Activated CD8-positive, alpha-beta memory T cell treated with anti-CD3 and anti-CD28 coated beads, Interleukin-2, amount 10 ng/mL, durations not matched to agents 7 days and 5 days (primary cell): Measurements from ENCODE around the gene ASCL3. TPM values are rescaled to one million over a fixed set of nuclear protein-coding genes. Genes with fewer than 3 reads are reported as not detected.
A peak's percentile ranks its signal among the peaks of the same experiment; 100 is the strongest.

Experiments
- ATAC-seq: fragments of 150-1000 bp; cut with Tn5 transposase; one replicate; pipeline ENCODE4 v1.10.0; 2021; ENCODE audit warnings: moderate library complexity
- CTCF ChIA-PET: fragments of 350-600 bp; sonication (Branson Sonifier 250); formaldehyde crosslinking; loops from one replicate; lab custom pipeline; 2021; ENCODE audit warnings: antibody characterized with exemption; lab: Charles Lee
- DNase-seq: peaks from one replicate; pipeline ENCODE4 v3.0.0-alpha.2; 2020
- H3K27ac Mint-ChIP-seq: one replicate; pipeline ENCODE4 v1.8.0; 2021; ENCODE audit warnings: mild to moderate bottlenecking, mixed read lengths
- H3K27me3 Mint-ChIP-seq: one replicate; pipeline ENCODE4 v1.8.0; 2021; ENCODE audit warnings: mixed read lengths
- H3K36me3 Mint-ChIP-seq: one replicate; pipeline ENCODE4 v1.8.0; 2021; ENCODE audit warnings: mild to moderate bottlenecking, mixed read lengths
- H3K4me1 Mint-ChIP-seq: one replicate; pipeline ENCODE4 v1.8.0; 2021; ENCODE audit warnings: mixed read lengths
- H3K4me3 Mint-ChIP-seq: one replicate; pipeline ENCODE4 v1.8.0; 2021; ENCODE audit warnings: mild to moderate bottlenecking, moderate library complexity, mixed read lengths
- H3K9me3 Mint-ChIP-seq: one replicate; pipeline ENCODE4 v1.8.0; 2022; ENCODE audit warnings: low read depth, mixed read lengths
- total RNA-seq, 2 experiments: library from RNA; stranded (reverse); gene quantifications; one replicate each; pipeline ENCODE4 v1.2.3, GENCODE V29; 2021

ASCL3 gene
- total RNA-seq, 2 experiments from 2014 or later, result not detected

GRCh38 chr11:8964324-8965320 is 21.8 kb upstream of the ASCL3 start, which contains the start of gene TMEM9B:
Gene TMEM9B (minus strand): TSS chr11:8964442. CDS start chr11:8964313, 129 bp downstream.
- CTCF ChIA-PET, result interaction anchor here (0.9 to 2.4 kb wide), 10 partner anchors 23 to 977 kb away, joined by 3 to 19 read pairs (median 4); partner anchors contain the start of gene EIF3F
- Mint-ChIP-seq H3K4me1 (peaks cover 32% of the 10 kb centered on the region), H3K9me3 (no peaks in the 10 kb centered on the region), H3K27me3 (no peaks in the 10 kb centered on the region), H3K4me3 (peak within 1 kb of the TSS; percentile 98), H3K36me3 (peaks cover 4% of the 10 kb centered on the region), H3K27ac (peak within 1 kb of the TSS; percentile 97)
- peak; percentile 92 for DNase-seq
- ATAC-seq, result peak; percentile 89

GRCh38 chr11:8963569-8964323 is 20.9 kb upstream of the ASCL3 start:
- CTCF ChIA-PET, result interaction anchor here (0.6 to 2.4 kb wide), 11 partner anchors 24 to 977 kb away, joined by 3 to 19 read pairs (median 4); partner anchors contain the start of gene EIF3F
- peak; percentile 82 for ATAC-seq
- Mint-ChIP-seq H3K4me3 (peak overlapping the region; percentile 98), H3K27me3 (no peaks in the 10 kb centered on the region), H3K9me3 (no peaks in the 10 kb centered on the region), H3K4me1 (peaks cover 40% of the 10 kb centered on the region), H3K36me3 (peaks cover 6% of the 10 kb centered on the region), H3K27ac (peak overlapping the region; percentile 97)
- peak; percentile 90 for DNase-seq

GRCh38 chr11:8962841-8963240 is 20.0 kb upstream of the ASCL3 start:
- H3K27me3 Mint-ChIP-seq, result no peaks in the 10 kb centered on the region
- H3K36me3 Mint-ChIP-seq, result peaks cover 6% of the 10 kb centered on the region
- H3K4me1 Mint-ChIP-seq, result peaks cover 40% of the 10 kb centered on the region
- H3K9me3 Mint-ChIP-seq, result no peaks in the 10 kb centered on the region
- ATAC-seq, result no peak
- CTCF ChIA-PET, result interaction anchor here (1.5 to 2.4 kb wide), 3 partner anchors 48 to 274 kb away, joined by 4 to 19 read pairs (median 8); no protein-coding TSS in a partner anchor
- no peak for DNase-seq
- H3K4me3 Mint-ChIP-seq, result peak overlapping the region; percentile 98
- peak overlapping the region; percentile 56 for H3K27ac Mint-ChIP-seq

- DNase-seq (no peak), ATAC-seq (no peak)
- Mint-ChIP-seq H3K36me3 (peaks cover 14% of the 10 kb centered on the region), H3K9me3 (no peaks in the 10 kb centered on the region), H3K4me1 (peaks cover 52% of the 10 kb centered on the region), H3K4me3 (no peak overlapping the region), H3K27ac (peak overlapping the region; percentile 44), H3K27me3 (no peaks in the 10 kb centered on the region)
- CTCF ChIA-PET, result interaction anchor here (0.6 to 7.2 kb wide), 3 partner anchors 48 to 493 kb away, joined by 3 to 107 read pairs (median 11); partner anchors contain the start of gene AKIP1
Measured at GRCh38 chr11:8961401-8961800, 18.6 kb upstream of the ASCL3 start.

GRCh38 chr11:8959546-8960166 is 16.8 kb upstream of the ASCL3 start:
- Mint-ChIP-seq H3K27ac (no peak overlapping the region), H3K36me3 (peaks cover 26% of the 10 kb centered on the region), H3K4me3 (no peak overlapping the region), H3K27me3 (no peaks in the 10 kb centered on the region), H3K4me1 (peaks cover 46% of the 10 kb centered on the region), H3K9me3 (no peaks in the 10 kb centered on the region)
- DNase-seq (peak; percentile 57), ATAC-seq (peak; percentile 13)
- CTCF ChIA-PET, result interaction anchor here (0.7 to 7.2 kb wide), 27 partner anchors 9 to 427 kb away, joined by 3 to 107 read pairs (median 5); partner anchors contain the start of genes AKIP1, NRIP3, RPL27A and TRIM66

- peak; percentile 48 for DNase-seq
- Mint-ChIP-seq H3K9me3 (no peaks in the 10 kb centered on the region), H3K4me3 (no peak overlapping the region), H3K27ac (no peak overlapping the region), H3K4me1 (peaks cover 35% of the 10 kb centered on the region), H3K27me3 (no peaks in the 10 kb centered on the region), H3K36me3 (peaks cover 41% of the 10 kb centered on the region)
- ATAC-seq, result peak; percentile 47
- CTCF ChIA-PET, result interaction anchor here (0.9 to 7.2 kb wide), 2 partner anchors 9 to 43 kb away, joined by 3 to 107 read pairs; partner anchors contain the start of gene AKIP1
Measured at GRCh38 chr11:8956860-8957259, 14.0 kb upstream of the ASCL3 start.

GRCh38 chr11:8948886-8949285 is 6.1 kb upstream of the ASCL3 start:
- H3K27ac Mint-ChIP-seq, result no peak overlapping the region
- CTCF ChIA-PET, result interaction anchor here (1.3 to 3.0 kb wide), 3 partner anchors 11 to 189 kb away, joined by 4 to 11 read pairs (median 5); no protein-coding TSS in a partner anchor
- H3K4me1 Mint-ChIP-seq, result peaks cover 4% of the 10 kb centered on the region
- H3K9me3 Mint-ChIP-seq, result no peaks in the 10 kb centered on the region
- H3K27me3 Mint-ChIP-seq, result peaks cover 6% of the 10 kb centered on the region
- peaks cover 38% of the 10 kb centered on the region for H3K36me3 Mint-ChIP-seq
- no peak for ATAC-seq
- DNase-seq, result no peak
- H3K4me3 Mint-ChIP-seq, result no peak overlapping the region

- ATAC-seq, result no peak
- peaks cover 17% of the 10 kb centered on the region for H3K27me3 Mint-ChIP-seq
- H3K4me1 Mint-ChIP-seq, result peaks cover 4% of the 10 kb centered on the region
- peaks cover 28% of the 10 kb centered on the region for H3K36me3 Mint-ChIP-seq
- no peak overlapping the region for H3K4me3 Mint-ChIP-seq
- CTCF ChIA-PET, result interaction anchor here (1.2 to 3.0 kb wide), 3 partner anchors 12 to 32 kb away, joined by 3 to 11 read pairs (median 4); no protein-coding TSS in a partner anchor
- no peaks in the 10 kb centered on the region for H3K9me3 Mint-ChIP-seq
- H3K27ac Mint-ChIP-seq, result no peak overlapping the region
- no peak for DNase-seq
Measured at GRCh38 chr11:8947230-8947943, 4.6 kb upstream of the ASCL3 start.

- no peak for DNase-seq
- peaks cover 3% of the 10 kb centered on the region for H3K36me3 Mint-ChIP-seq
- H3K9me3 Mint-ChIP-seq, result no peaks in the 10 kb centered on the region
- H3K27me3 Mint-ChIP-seq, result peaks cover 40% of the 10 kb centered on the region
- CTCF ChIA-PET, result no interaction called here
- H3K4me3 Mint-ChIP-seq, result no peak overlapping the region
- no peak for ATAC-seq
- H3K27ac Mint-ChIP-seq, result no peak overlapping the region
- H3K4me1 Mint-ChIP-seq, result peaks cover 7% of the 10 kb centered on the region
Measured at GRCh38 chr11:8941341-8942103, 1.3 kb downstream of the ASCL3 start.

- no peaks in the 10 kb centered on the region for H3K36me3 Mint-ChIP-seq
- no peak for ATAC-seq
- CTCF ChIA-PET, result interaction anchor here (0.9 to 1.4 kb wide), 2 partner anchors 22 to 200 kb away, joined by 3 to 5 read pairs; no protein-coding TSS in a partner anchor
- peaks cover 7% of the 10 kb centered on the region for H3K4me1 Mint-ChIP-seq
- H3K4me3 Mint-ChIP-seq, result no peak overlapping the region
- H3K27ac Mint-ChIP-seq, result no peak overlapping the region
- peaks cover 26% of the 10 kb centered on the region for H3K27me3 Mint-ChIP-seq
- H3K9me3 Mint-ChIP-seq, result no peaks in the 10 kb centered on the region
- no peak for DNase-seq
Measured at GRCh38 chr11:8937659-8938058, 5.2 kb downstream of the ASCL3 start.

GRCh38 chr11:8937159-8937558 is 5.7 kb downstream of the ASCL3 start:
- H3K4me3 Mint-ChIP-seq, result no peak overlapping the region
- CTCF ChIA-PET, result interaction anchor here (0.9 to 1.4 kb wide), 2 partner anchors 22 to 201 kb away, joined by 3 to 5 read pairs; no protein-coding TSS in a partner anchor
- peaks cover 21% of the 10 kb centered on the region for H3K27me3 Mint-ChIP-seq
- H3K4me1 Mint-ChIP-seq, result peaks cover 7% of the 10 kb centered on the region
- H3K9me3 Mint-ChIP-seq, result no peaks in the 10 kb centered on the region
- DNase-seq (no peak), ATAC-seq (peak; percentile 20)
- H3K27ac Mint-ChIP-seq, result no peak overlapping the region
- no peaks in the 10 kb centered on the region for H3K36me3 Mint-ChIP-seq
